GM18909 (cell line): ENCODE results near the gene ALG13.
"Not testable (repeated sequence)": the region's sequence is repeated elsewhere in the genome, so short reads cannot be mapped to it uniquely, and the experiment has no call there.

Experiments
- ATAC-seq: cut with Tn5 transposase; IDR thresholded peaks from one replicate; pipeline ENCODE4 v1.9.1; 2021; ENCODE audit warnings: mild to moderate bottlenecking; ENCODE audit not compliant: unreplicated experiment, poor library complexity

Gene ALG13

GRCh38 chrX:111743316-111743715 lies 62.3 kb downstream of the ALG13 start:
- no peak for ATAC-seq

GRCh38 chrX:111756486-111756885 lies 75.5 kb downstream of the ALG13 start:
- ATAC-seq = no peak

- ATAC-seq = no peak
These were observed 78.7 kb downstream of the ALG13 start for GRCh38 chrX:111759686-111760085.

DNA sequence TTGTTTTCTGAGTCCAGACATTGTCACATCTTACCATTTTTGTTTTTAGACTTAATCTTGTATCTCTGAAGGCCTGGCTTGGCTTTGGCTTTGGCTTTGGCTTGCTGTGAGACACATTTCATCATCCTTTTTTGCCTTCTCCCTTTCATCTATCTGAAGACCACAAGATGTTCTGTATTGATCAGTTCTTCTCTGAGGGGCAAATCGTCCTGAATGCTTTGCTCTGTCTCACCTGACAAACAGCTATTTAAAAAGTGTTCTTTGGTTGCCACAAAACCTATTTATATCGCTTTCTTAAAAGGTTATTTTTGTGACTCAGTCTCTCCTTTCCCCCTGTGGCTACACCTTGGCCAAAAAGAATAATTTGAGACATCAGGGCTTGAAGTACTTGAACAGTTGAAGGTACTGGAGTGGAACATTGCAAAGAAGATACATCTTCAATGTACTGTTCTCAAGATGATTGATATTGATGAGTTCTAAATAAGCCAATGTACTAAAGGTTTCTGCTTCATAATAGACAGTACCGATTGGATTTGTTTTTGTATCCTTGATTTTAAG lies 80.7 kb downstream of the ALG13 start:
- no peak for ATAC-seq

- no peak for ATAC-seq
These were observed 97.6 kb downstream of the ALG13 start for GRCh38 chrX:111778591-111778990.

GRCh38 chrX:111779582-111779981 lies 98.6 kb downstream of the ALG13 start:
- no peak for ATAC-seq

DNA sequence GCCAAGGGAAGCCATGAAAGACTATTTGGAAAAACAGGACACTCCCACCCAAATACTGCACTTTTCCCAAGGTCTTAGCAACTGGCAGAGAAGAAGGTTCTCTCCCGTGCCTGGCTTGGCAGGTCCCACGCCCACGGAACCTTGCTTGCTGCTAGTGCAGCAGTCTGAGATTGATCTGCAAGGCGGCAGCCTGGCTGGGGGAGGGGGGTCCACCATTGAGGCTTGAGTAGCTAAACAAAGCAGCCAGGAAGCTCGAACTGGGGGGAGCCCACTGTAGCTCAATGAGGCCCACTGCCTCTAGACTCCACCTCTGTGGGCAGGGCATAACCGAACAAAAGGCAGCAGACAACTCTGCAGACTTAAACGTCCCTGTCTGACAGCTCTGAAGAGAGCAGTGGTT lies 103.7 kb downstream of the ALG13 start:
- no peak for ATAC-seq

- ATAC-seq = not testable (repeated sequence)
These were observed 109.1 kb downstream of the ALG13 start for GRCh38 chrX:111790054-111790453.
